Left cardiac atrium (tissue), 4 donors: ENCODE data around the gene WDR20. TPM values are rescaled to one million over a fixed set of nuclear protein-coding genes. Genes with fewer than 3 reads are reported as not detected.
"Not testable (repeated sequence)": the region's sequence is repeated elsewhere in the genome, so short reads cannot be mapped to it uniquely, and the experiment has no call there.

Experiments used
- ATAC-seq, 2 donors: fragments of 200-7000 bp; cut with Tn5 transposase; one replicate each; pipeline ENCODE4 v1.9.1; 2020; ENCODE audit warnings: mild to moderate bottlenecking in 2 of 2, moderate library complexity in 2 of 2
- DNase-seq: peaks from one replicate; pipeline ENCODE4 v3.0.0-alpha.2; 2020
- intact Hi-C, 2 donors: fragments of 100-400 bp; cut with DNase I; formaldehyde crosslinking; loops; one replicate each; pipeline versions ENCODE4 v1.14.1 to v1.15.1; 2022 to 2023
- total RNA-seq, 2 donors: library from RNA; stranded (reverse); fragmentation: NEBNext Ultra II Directional; extraction: Animal tissue kit (Norgen Biotek cat#: 25700); gene quantifications; one replicate each; pipeline ENCODE4 v1.2.1, GENCODE V29; 2021
- donor health status: DM: no; HTN: yes; CAD: no.
- donor health status: DM: no; HTN: yes; CAD: no; lungs with severe emphysema.
- donor health status: DM: yes; HTN: yes; CAD: no.
- donor health status: Dilated cardiomyopathy.

WDR20 gene
- total RNA-seq, 2 donors from 2014 or later = 23.3 to 23.7 TPM

DNA sequence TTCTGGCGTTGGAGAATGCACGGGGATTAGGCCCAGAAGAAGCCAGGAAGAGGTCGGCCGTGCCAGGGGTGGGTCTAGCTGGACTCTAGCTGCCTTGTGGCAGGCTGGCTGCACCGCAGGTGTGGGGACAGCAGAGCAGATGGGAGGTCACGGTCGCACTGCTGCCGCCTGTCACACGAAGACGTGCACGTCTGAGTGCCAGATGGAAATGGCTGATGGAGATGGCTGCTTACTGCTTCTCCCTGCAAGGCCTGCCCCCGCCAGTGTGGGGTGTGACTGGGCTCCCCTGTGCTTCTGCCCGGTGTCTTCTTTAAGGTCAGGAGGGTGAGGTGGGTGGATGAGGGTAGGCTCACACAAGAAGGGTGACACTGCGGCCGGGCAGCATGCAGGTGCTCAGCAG lies 86.2 kb downstream of the WDR20 start:
- no peak for DNase-seq
- intact Hi-C loops = no loop called here
- ATAC-seq = no peak

DNA sequence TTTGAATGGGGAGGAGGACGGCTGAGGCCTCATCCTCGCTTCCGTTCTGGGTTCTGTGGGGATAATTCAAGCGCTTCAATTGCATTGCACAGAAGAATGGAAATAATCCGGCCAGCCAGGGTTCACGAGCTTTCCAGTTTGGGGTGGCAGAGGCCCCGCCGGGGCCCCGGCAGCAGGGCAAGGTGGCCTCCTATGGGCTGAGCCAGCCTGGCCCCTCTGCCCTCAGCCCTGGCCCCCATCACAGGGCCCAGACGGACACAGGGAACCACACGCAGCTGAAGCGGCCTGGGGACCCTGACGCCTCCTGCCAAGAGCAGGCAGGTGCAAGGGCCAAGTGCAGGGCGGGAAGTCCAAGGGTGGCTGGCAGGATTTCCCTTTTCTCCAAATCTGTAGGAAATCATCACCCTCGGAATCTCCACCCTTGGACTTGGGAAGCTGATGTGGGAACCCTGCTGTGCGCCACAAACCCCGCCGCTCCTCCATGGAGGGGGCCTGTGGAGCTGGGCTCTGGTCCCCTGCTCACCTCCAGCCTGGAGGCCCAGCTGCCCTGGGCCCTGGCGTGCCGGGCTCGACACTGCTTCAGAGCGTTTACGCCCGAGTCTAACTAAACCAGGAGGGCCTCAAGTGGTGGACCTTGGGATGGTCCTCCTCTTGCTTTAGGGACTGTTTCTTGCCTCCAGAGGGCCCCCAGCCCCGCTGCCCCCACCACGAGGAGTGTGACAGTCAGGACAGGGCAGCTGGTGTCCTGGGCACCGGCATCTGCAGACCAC lies 86.8 kb downstream of the WDR20 start:
- no peak for DNase-seq
- intact Hi-C loops = no loop called here
- no peak for ATAC-seq

- intact Hi-C loops = no loop called here
- ATAC-seq = peak; percentile 23 to 49
Measured at GRCh38 chr14:102227184-102227964, 87.7 kb downstream of the WDR20 start.

DNA sequence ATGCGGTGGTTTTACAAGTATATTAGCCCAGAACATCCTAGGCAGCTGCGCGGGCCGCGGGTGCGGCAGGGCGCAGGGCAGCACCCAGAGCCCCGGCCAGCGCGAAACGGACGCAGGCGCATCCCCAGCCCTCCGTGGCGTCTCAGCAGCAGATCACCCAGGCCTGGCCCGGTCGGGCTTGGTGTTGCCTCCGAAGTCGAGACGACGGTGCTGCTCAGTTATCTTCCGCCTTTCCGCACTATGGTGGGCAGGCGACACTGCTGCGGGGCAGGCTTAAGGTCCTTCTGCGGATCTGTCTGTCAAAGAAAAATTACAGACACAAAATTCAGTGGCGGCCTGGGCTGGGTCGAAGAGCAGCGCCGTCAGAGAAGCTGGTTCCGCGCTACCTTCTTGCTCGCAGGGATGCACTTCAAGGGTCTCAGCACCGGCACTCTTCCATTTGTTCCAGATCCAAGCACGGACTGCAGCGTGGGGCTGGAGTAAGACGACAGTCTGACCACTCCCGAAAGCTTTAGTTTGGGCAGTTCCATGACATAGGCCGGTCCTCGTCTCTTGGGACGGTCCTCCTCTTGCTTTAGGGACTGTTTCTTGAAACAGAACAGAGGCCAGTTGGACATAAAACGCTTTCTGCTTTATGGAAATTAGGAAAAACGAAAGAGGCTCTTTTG lies 89.5 kb downstream of the WDR20 start:
- intact Hi-C loops = no loop called here
- ATAC-seq (no peak), DNase-seq (no peak)

More at GRCh38 chr14:102227184-102227964, 87.7 kb downstream of the WDR20 start:
- no peak for DNase-seq

DNA sequence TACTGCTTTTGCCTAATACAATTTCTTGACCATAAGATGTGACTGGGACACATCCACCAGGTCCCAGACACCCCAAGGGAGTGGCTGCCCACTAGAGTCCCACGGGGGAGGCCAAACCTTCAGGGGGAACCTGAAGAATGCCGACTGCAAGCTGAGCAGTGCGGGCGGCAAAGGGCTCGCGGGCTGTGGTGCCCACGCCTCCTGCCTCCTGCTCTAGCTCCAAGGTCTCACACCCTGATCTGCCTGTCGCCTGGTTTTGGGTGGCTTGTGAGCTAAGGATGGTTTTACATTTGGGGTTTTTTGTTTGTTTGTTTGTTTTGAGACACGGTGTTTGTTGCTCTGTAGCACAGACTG lies 90.0 kb downstream of the WDR20 start:
- ATAC-seq (no peak), DNase-seq (no peak)
- intact Hi-C loops = no loop called here

DNA sequence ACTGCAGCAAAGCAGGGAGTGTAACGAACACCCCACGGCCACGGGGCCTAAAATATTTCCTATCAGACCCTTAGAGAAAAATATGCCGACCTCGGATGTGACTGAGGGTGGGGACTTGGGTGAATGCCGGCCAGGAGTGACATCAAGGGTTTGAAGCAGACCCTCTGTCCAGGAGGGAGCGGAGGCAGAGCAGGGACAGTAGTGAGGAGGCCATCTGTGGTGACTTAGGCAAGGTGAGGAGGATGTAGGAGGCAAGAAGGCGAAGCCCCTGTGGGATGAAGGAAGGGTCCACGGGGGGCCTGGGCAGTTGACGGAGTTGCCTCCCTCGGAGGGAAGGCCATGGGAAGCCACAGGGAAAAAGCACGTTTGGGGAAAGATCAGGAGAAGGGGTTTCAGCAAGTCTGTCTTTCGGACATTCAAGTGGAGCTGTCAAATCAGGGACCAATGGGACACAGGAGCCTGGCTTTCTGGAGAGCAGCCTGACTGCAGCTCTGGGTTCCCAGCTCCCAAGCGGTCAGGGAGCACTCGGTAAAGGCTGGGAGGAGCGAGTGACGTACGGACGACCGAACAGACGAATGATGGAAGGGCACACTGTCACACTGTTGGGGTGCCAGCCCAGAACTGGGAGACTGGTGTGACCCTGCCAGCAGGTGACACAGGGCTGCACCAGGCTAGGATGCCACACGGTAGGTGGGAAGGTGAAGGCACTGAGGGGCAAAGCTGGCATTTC lies 90.9 kb downstream of the WDR20 start:
- intact Hi-C loops = no loop called here
- DNase-seq (no peak), ATAC-seq (no peak)

- intact Hi-C loops = no loop called here
- no peak for DNase-seq
- no peak for ATAC-seq
Measured at GRCh38 chr14:102231476-102232347, 92.0 kb downstream of the WDR20 start.

GRCh38 chr14:102232348-102232625 lies 92.6 kb downstream of the WDR20 start:
- no peak for ATAC-seq
- DNase-seq = no peak
- intact Hi-C loops = no loop called here

DNA sequence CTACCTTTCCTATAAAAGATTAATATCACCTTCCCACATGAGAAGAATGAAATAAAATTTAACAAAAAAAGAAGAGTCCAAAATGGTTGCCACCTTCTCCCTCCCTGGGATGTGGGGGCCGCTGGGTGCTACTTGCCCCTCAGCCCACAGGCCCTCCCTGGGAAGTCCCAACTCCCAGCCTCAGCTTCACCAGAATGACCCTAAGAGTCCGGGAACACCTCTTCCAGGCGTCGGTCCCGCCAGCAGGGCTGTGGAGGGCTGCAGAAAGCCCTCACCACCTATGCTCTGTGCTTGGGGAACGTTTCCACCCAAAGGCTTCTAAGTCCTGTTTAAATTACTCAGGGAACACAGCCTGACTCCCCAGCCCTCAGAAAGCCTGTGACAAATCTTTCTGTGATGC lies 93.4 kb downstream of the WDR20 start:
- intact Hi-C loops = no loop called here
- ATAC-seq (no peak), DNase-seq (no peak)

- ATAC-seq = peak; percentile 50 to 54
- intact Hi-C loops = loop anchor here (1.0 to 5.0 kb wide), 2 partner anchors 78 to 80 kb away; no protein-coding TSS in a partner anchor
- no peak for DNase-seq
Measured at GRCh38 chr14:102234331-102235264, 94.9 kb downstream of the WDR20 start.

- DNase-seq = peak; percentile 90
- intact Hi-C loops = loop anchor here (1.0 to 5.0 kb wide), 2 partner anchors 77 to 79 kb away; no protein-coding TSS in a partner anchor
- ATAC-seq = peak; percentile 97
Measured at GRCh38 chr14:102235275-102235897, 95.7 kb downstream of the WDR20 start.

DNA sequence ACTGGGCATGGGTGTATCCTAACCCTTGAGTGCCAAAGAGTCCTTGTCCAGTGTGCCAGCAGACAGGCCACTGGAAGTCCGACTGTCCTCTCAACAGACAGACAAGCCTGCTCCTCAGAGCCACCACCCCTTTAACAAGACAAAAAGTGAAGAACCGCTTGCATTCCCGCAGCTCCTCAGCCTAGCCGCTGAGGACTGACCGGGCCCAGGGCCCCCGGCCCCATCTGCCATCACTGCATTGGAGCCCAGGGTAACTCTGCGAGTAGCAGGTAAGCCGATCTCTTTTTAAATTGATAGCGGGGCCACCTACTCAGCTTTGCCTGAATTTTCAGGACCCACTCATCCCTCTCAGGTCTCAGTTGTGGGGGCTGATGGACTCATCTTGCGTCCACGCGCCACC lies 96.3 kb downstream of the WDR20 start:
- no peak for ATAC-seq
- intact Hi-C loops = loop anchor here in 1 of 2 donors (5.0 kb wide), 1 partner anchor 76 kb away; no protein-coding TSS in a partner anchor
- no peak for DNase-seq

- no peak for ATAC-seq
- intact Hi-C loops = loop anchor here in 1 of 2 donors (5.0 kb wide), 1 partner anchor 74 kb away; no protein-coding TSS in a partner anchor
- no peak for DNase-seq
Measured at GRCh38 chr14:102238131-102238530, 98.4 kb downstream of the WDR20 start.

DNA sequence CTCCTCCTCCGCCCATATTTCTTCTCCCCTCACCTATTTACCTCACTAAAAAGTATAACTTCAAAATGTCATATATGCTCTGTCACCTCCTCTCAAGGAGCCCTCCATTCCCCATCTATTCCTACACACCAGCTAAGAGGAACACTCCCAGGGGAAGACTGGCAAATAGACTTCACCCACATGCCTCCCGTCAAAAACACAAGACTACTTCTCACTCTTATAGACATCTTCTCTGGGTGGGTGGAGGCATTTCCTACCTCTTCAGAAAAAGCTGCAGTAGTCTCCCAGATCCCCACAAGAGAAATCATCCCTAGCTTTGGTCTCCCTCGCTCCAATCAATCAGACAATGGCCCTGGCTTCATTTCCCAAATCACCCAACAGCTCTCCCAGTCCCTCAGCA lies 99.1 kb downstream of the WDR20 start:
- DNase-seq (no peak), ATAC-seq (no peak)
- intact Hi-C loops = loop anchor here in 1 of 2 donors (5.0 kb wide), 1 partner anchor 74 kb away; no protein-coding TSS in a partner anchor

GRCh38 chr14:102239231-102239630 lies 99.5 kb downstream of the WDR20 start:
- DNase-seq = no peak
- ATAC-seq = no peak
- intact Hi-C loops = loop anchor here in 1 of 2 donors (5.0 kb wide), 1 partner anchor 73 kb away; no protein-coding TSS in a partner anchor

DNA sequence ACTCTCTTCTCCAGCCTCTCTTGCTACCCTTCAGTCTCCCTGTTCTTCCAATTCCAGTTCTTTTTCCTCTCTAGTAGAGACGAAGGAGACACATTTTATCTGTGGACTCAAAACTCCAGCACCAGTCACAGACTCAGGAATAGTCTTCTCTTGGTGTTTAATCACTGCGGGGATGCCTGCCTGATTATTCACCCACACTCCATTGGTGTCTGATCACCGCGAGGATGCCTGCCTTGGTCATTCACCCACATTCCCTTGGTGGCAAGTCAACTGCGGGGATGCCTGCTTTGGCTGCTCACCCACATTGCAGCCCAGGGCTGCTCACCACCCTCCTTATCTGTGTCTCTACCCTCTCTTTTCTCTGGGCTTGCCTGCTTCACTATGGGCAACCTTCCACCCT lies 100.8 kb downstream of the WDR20 start:
- intact Hi-C loops, ATAC-seq: not testable (repeated sequence)

GRCh38 chr14:102241147-102241546 lies 101.5 kb downstream of the WDR20 start:
- DNase-seq (no peak), ATAC-seq (no peak)
- intact Hi-C loops = no loop called here

More for the DNA sequence above, 100.8 kb downstream of the WDR20 start:
- not testable (repeated sequence) for DNase-seq
